AG04450 (cell line): ENCODE measurements around the gene SZRD1. TPM values are rescaled to one million over a fixed set of nuclear protein-coding genes. Genes with fewer than 3 reads are reported as not detected.

Experiments used
- CTCF ChIA-PET: fragments of 300-600, 350-600 bp; formaldehyde crosslinking; extraction: SDS; loops from one replicate; lab custom pipeline; 2022; ENCODE audit warnings: antibody characterized with exemption, inconsistent platforms; lab: Charles Lee
- POLR2A ChIA-PET: fragments of 350-600 bp; formaldehyde crosslinking; extraction: SDS; loops from one replicate; lab custom pipeline; 2021; ENCODE audit warnings: antibody characterized with exemption, inconsistent platforms; lab: Yijun Ruan, JAX
- DNase-seq: peaks from one replicate; pipeline ENCODE4 v3.0.0-alpha.2; 2011; ENCODE audit warnings: low read depth, low spot score
- H3K27ac ChIP-seq: one replicate; pipeline ENCODE4 v1.5.1; 2012; ENCODE audit warnings: low read depth, low read length, control low read depth
- H3K27me3 ChIP-seq: one replicate; pipeline ENCODE4 v1.6.0; 2012; ENCODE audit warnings: low read length; ENCODE audit not compliant: control insufficient read depth, insufficient read depth
- H3K4me3 ChIP-seq: 2 replicates; pipeline ENCODE4 v1.5.1; 2011; ENCODE audit warnings: mild to moderate bottlenecking, low read depth, low read length, control low read depth
- H3K9me3 ChIP-seq: 2 replicates; pipeline ENCODE4 v1.5.1; 2012; ENCODE audit warnings: low read length; ENCODE audit not compliant: control insufficient read depth, insufficient read depth
- polyA plus RNA-seq: library from polyadenylated mRNA; depleted of rRNA; stranded (reverse); fragments of >200 nt; gene quantifications from 2 replicates; pipeline ENCODE4 v1.2.3, GENCODE V29; 2011
- TF ChIP-seq, protein P1 (sequence below): IDR thresholded peaks from 2 replicates; pipeline ENCODE4 v1.5.1; 2011; ENCODE audit warnings: low read depth, low read length, control low read depth, inconsistent platforms

The SZRD1 gene
- polyA plus RNA-seq, 1 experiment = 92.0 TPM

- Histone ChIP-seq H3K9me3 (no peaks in the 10 kb centered on the region; the same call in 1 of the 2 replicates), H3K27me3 (no peaks in the 10 kb centered on the region), H3K4me3 (no peak overlapping the region), H3K27ac (no peak overlapping the region)
- TF ChIP-seq, protein P1, sequence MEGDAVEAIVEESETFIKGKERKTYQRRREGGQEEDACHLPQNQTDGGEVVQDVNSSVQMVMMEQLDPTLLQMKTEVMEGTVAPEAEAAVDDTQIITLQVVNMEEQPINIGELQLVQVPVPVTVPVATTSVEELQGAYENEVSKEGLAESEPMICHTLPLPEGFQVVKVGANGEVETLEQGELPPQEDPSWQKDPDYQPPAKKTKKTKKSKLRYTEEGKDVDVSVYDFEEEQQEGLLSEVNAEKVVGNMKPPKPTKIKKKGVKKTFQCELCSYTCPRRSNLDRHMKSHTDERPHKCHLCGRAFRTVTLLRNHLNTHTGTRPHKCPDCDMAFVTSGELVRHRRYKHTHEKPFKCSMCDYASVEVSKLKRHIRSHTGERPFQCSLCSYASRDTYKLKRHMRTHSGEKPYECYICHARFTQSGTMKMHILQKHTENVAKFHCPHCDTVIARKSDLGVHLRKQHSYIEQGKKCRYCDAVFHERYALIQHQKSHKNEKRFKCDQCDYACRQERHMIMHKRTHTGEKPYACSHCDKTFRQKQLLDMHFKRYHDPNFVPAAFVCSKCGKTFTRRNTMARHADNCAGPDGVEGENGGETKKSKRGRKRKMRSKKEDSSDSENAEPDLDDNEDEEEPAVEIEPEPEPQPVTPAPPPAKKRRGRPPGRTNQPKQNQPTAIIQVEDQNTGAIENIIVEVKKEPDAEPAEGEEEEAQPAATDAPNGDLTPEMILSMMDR = no peak
- ChIA-PET POLR2A (no interaction called here), CTCF (no interaction called here)
- no peak for DNase-seq
Observed at GRCh38 chr1:16394977-16395376, 27.9 kb downstream of the SZRD1 start.

GRCh38 chr1:16396591-16396990, 29.5 kb downstream of the SZRD1 start:
- TF ChIP-seq, protein P1 = no peak
- DNase-seq = peak; percentile 37
- Histone ChIP-seq H3K27ac (peak overlapping the region; percentile 70), H3K9me3 (no peaks in the 10 kb centered on the region; the same call in 1 of the 2 replicates), H3K4me3 (no peak overlapping the region), H3K27me3 (no peaks in the 10 kb centered on the region)
- ChIA-PET CTCF (interaction anchor here (0.6 kb wide), 1 partner anchor 18 kb away, joined by 6 read pairs; no protein-coding TSS in a partner anchor), POLR2A (interaction anchor here (0.5 to 1.6 kb wide), 5 partner anchors 8 to 215 kb away, joined by 4 to 7 read pairs (median 5); no protein-coding TSS in a partner anchor)

- Histone ChIP-seq H3K9me3 (no peaks in the 10 kb centered on the region; the same call in 1 of the 2 replicates), H3K4me3 (no peak overlapping the region), H3K27me3 (no peaks in the 10 kb centered on the region), H3K27ac (no peak overlapping the region)
- TF ChIP-seq, protein P1 = no peak
- no peak for DNase-seq
- POLR2A ChIA-PET = interaction anchor here (0.5 to 1.6 kb wide), 4 partner anchors 8 to 215 kb away, joined by 4 to 7 read pairs (median 6); no protein-coding TSS in a partner anchor
- CTCF ChIA-PET = interaction anchor here (0.6 kb wide), 1 partner anchor 19 kb away, joined by 6 read pairs; no protein-coding TSS in a partner anchor
Observed at GRCh38 chr1:16397120-16397519, 30.1 kb downstream of the SZRD1 start.

GRCh38 chr1:16398371-16398953, 31.4 kb downstream of the SZRD1 start:
- POLR2A ChIA-PET = no interaction called here
- TF ChIP-seq, protein P1 = no peak
- DNase-seq = no peak

GRCh38 chr1:16402742-16403141, 35.7 kb downstream of the SZRD1 start:
- no peaks in the 10 kb centered on the region for H3K27me3 ChIP-seq
- H3K27ac ChIP-seq = peak overlapping the region; percentile 31
- POLR2A ChIA-PET = interaction anchor here (1.2 to 1.5 kb wide), 2 partner anchors 35 to 38 kb away, joined by 3 read pairs; partner anchors contain the start of genes NECAP2 and SZRD1
- CTCF ChIA-PET = interaction anchor here (0.8 to 2.2 kb wide), 2 partner anchors 37 to 50 kb away, joined by 3 to 7 read pairs; partner anchors contain the start of gene NECAP2
- TF ChIP-seq, protein P1 = no peak
- no peaks in the 10 kb centered on the region for H3K9me3 ChIP-seq
- no peak overlapping the region for H3K4me3 ChIP-seq
- DNase-seq = no peak

More at GRCh38 chr1:16398371-16398953, 31.4 kb downstream of the SZRD1 start:
- CTCF ChIA-PET = interaction anchor here (1.3 kb wide), 1 partner anchor 42 kb away, joined by 3 read pairs; the partner anchor contains the start of gene NECAP2
- Histone ChIP-seq H3K9me3 (no peaks in the 10 kb centered on the region), H3K27ac (no peak overlapping the region), H3K27me3 (no peaks in the 10 kb centered on the region), H3K4me3 (no peak overlapping the region)
